SK-N-SH treated with all-trans-retinoic acid at 6 μM for 48 hours (cell line): Measurements from ENCODE around the gene MUC7.
A peak's percentile ranks its signal among the peaks of the same experiment; 100 is the strongest.
"Not testable (repeated sequence)": the region's sequence is repeated elsewhere in the genome, so short reads cannot be mapped to it uniquely, and the experiment has no call there.

ENCODE experiments used
- ATAC-seq: fragments of 200-7000 bp; cut with Tn5 transposase; 3 replicates; pipeline ENCODE4 v1.9.1; 2020; ENCODE audit warnings: mild to moderate bottlenecking, moderate library complexity
- ARNTL ChIP-seq: fragments of 450-650 bp; formaldehyde crosslinking; IDR thresholded peaks from 2 replicates; pipeline ENCODE4 v1.5.0; 2020; ENCODE audit warnings: low read depth, mild to moderate bottlenecking, moderate library complexity, borderline replicate concordance
- BACH2 ChIP-seq: fragments of 250-450 bp; sonication (Bioruptor Pico); IDR thresholded peaks from 2 replicates; pipeline ENCODE4 v1.9.0; 2021; ENCODE audit warnings: mild to moderate bottlenecking, borderline replicate concordance
- CSDC2 ChIP-seq: fragments of 250-450 bp; sonication (Bioruptor Pico); IDR thresholded peaks from 2 replicates; pipeline ENCODE4 v1.5.0; 2020; ENCODE audit warnings: mild to moderate bottlenecking, moderate library complexity
- CSRNP3 ChIP-seq: fragments of 250-450 bp; sonication (Bioruptor Pico); IDR thresholded peaks from 2 replicates; pipeline ENCODE4 v1.5.1; 2021; ENCODE audit warnings: mild to moderate bottlenecking, moderate library complexity
- GLIS3 ChIP-seq: fragments of 250-450 bp; sonication (Bioruptor Pico); IDR thresholded peaks from 2 replicates; pipeline ENCODE4 v1.5.0; 2020; ENCODE audit warnings: mild to moderate bottlenecking, moderate library complexity
- ISL1 ChIP-seq: fragments of 250-450 bp; sonication (Bioruptor Pico); IDR thresholded peaks from 2 replicates; pipeline ENCODE4 v2.1.2; 2022; ENCODE audit warnings: mild to moderate bottlenecking, moderate library complexity
- OSR1 ChIP-seq: fragments of 250-450 bp; sonication (Bioruptor Pico); IDR thresholded peaks from 2 replicates; pipeline ENCODE4 v1.8.0; 2022; ENCODE audit warnings: moderate library complexity, mild to moderate bottlenecking, inconsistent platforms
- PATZ1 ChIP-seq: fragments of 250-450 bp; sonication (Bioruptor Pico); IDR thresholded peaks from 2 replicates; pipeline ENCODE4 v1.8.0; 2020; ENCODE audit warnings: mild to moderate bottlenecking, moderate library complexity, borderline replicate concordance
- POU6F1 ChIP-seq: fragments of 250-450 bp; sonication (Bioruptor Pico); IDR thresholded peaks from 2 replicates; pipeline ENCODE4 v1.8.0; 2021; ENCODE audit warnings: low read depth, mild to moderate bottlenecking, moderate library complexity, borderline replicate concordance
- PPARA ChIP-seq: fragments of 250-450 bp; sonication (Bioruptor Pico); IDR thresholded peaks from 2 replicates; pipeline ENCODE4 v1.5.0; 2020; ENCODE audit warnings: mild to moderate bottlenecking, borderline replicate concordance
- RARB ChIP-seq: fragments of 250-450 bp; sonication (Bioruptor Pico); IDR thresholded peaks from 2 replicates; pipeline ENCODE4 v1.8.0; 2021; ENCODE audit warnings: mild to moderate bottlenecking, moderate library complexity
- SNAI2 ChIP-seq: fragments of 250-450 bp; sonication (Bioruptor Pico); IDR thresholded peaks from 2 replicates; pipeline ENCODE4 v1.5.0; 2020; ENCODE audit warnings: mild to moderate bottlenecking, moderate library complexity
- TOX ChIP-seq: fragments of 250-450 bp; sonication (Bioruptor Pico); IDR thresholded peaks from 2 replicates; pipeline ENCODE4 v1.8.0; 2021; ENCODE audit warnings: mild to moderate bottlenecking, moderate library complexity, borderline replicate concordance
- TSHZ2 ChIP-seq: fragments of 250-450 bp; sonication (Bioruptor Pico); IDR thresholded peaks from 2 replicates; pipeline ENCODE4 v1.5.0; 2020; ENCODE audit warnings: mild to moderate bottlenecking, moderate library complexity
- ZC3H10 ChIP-seq: fragments of 250-450 bp; sonication (Bioruptor Pico); IDR thresholded peaks from 2 replicates; pipeline ENCODE4 v1.5.1; 2021; ENCODE audit warnings: mild to moderate bottlenecking, moderate library complexity
- ZFP3 ChIP-seq: fragments of 250-450 bp; sonication (Bioruptor Pico); IDR thresholded peaks from 2 replicates; pipeline ENCODE4 v1.5.0; 2020; ENCODE audit warnings: mild to moderate bottlenecking, moderate library complexity
- ZFP30 ChIP-seq: fragments of 450-650 bp; formaldehyde crosslinking; IDR thresholded peaks from 2 replicates; pipeline ENCODE4 v1.5.0; 2022; ENCODE audit warnings: mild to moderate bottlenecking, moderate library complexity
- ZNF565 ChIP-seq: fragments of 450-650 bp; formaldehyde crosslinking; conservative IDR thresholded peaks from 2 replicates; pipeline ENCODE4 v1.5.0; 2020; ENCODE audit warnings: low read depth, mild to moderate bottlenecking, moderate library complexity
- ZNF70 ChIP-seq: fragments of 450-650 bp; formaldehyde crosslinking; IDR thresholded peaks from 2 replicates; pipeline ENCODE4 v1.5.0; 2020; ENCODE audit warnings: mild to moderate bottlenecking, moderate library complexity
- ZNF8 ChIP-seq: fragments of 450-650 bp; formaldehyde crosslinking; IDR thresholded peaks from 2 replicates; pipeline ENCODE4 v1.5.0; 2020; ENCODE audit warnings: mild to moderate bottlenecking, moderate library complexity

The MUC7 gene

GRCh38 chr4:70488748-70489147 lies 16.8 kb downstream of the MUC7 start:
- no peak for TF ChIP-seq CSDC2
- TF ChIP-seq GLIS3, result no peak
- TF ChIP-seq ZNF70 (CRISPR knock-in tag), result no peak
- TF ChIP-seq PATZ1, result no peak
- TF ChIP-seq ZFP30 (CRISPR knock-in tag), result no peak
- no peak for TF ChIP-seq RARB (CRISPR knock-in tag)
- TF ChIP-seq ISL1 (CRISPR knock-in tag), result no peak
- no peak for TF ChIP-seq POU6F1 (CRISPR knock-in tag)
- TF ChIP-seq BACH2, result no peak
- no peak for TF ChIP-seq TOX (CRISPR knock-in tag)
- TF ChIP-seq ZNF8 (CRISPR knock-in tag), result no peak
- no peak for TF ChIP-seq ZC3H10 (CRISPR knock-in tag)
- TF ChIP-seq, all 23 proteins: peak for 0
- no peak for ATAC-seq

- ATAC-seq, result no peak
- TF ChIP-seq SNAI2 (no peak), ZNF565 (CRISPR knock-in tag) (no peak)
These were observed 24.2 kb downstream of the MUC7 start for GRCh38 chr4:70496231-70496630.

- not testable (repeated sequence) for ATAC-seq
These were observed 29.8 kb downstream of the MUC7 start for GRCh38 chr4:70501838-70502237.

- TF ChIP-seq ARNTL (CRISPR knock-in tag), result no peak
- TF ChIP-seq BACH2, result no peak
- TF ChIP-seq ZC3H10 (CRISPR knock-in tag), result no peak
- TF ChIP-seq ZNF565 (CRISPR knock-in tag), result no peak
- no peak for TF ChIP-seq ZFP30 (CRISPR knock-in tag)
- no peak for TF ChIP-seq TSHZ2
- TF ChIP-seq RARB (CRISPR knock-in tag), result no peak
- no peak for TF ChIP-seq ZFP3 (CRISPR knock-in tag)
- TF ChIP-seq CSRNP3 (CRISPR knock-in tag), result no peak
- no peak for TF ChIP-seq SNAI2
- TF ChIP-seq ISL1 (CRISPR knock-in tag), result no peak
- ATAC-seq, result no peak
These were observed 32.7 kb downstream of the MUC7 start for GRCh38 chr4:70504733-70505132.

GRCh38 chr4:70505151-70505748 lies 33.3 kb downstream of the MUC7 start:
- peak; percentile 91 for ATAC-seq
- no peak for TF ChIP-seq PATZ1
- no peak for TF ChIP-seq CSDC2
- TF ChIP-seq ZNF8 (CRISPR knock-in tag), result no peak
- no peak for TF ChIP-seq ZFP30 (CRISPR knock-in tag)
- no peak for TF ChIP-seq RARB (CRISPR knock-in tag)
- no peak for TF ChIP-seq OSR1
- no peak for TF ChIP-seq TOX (CRISPR knock-in tag)
- TF ChIP-seq PPARA (CRISPR knock-in tag), result no peak
- no peak for TF ChIP-seq TSHZ2
- TF ChIP-seq ZC3H10 (CRISPR knock-in tag), result no peak
